Type B pancreatic cell (in vitro differentiated cells): ENCODE data around the gene RPL26. TPM values are rescaled to one million over a fixed set of nuclear protein-coding genes. Genes with fewer than 3 reads are reported as not detected.

Source experiments
- DNase-seq: peaks from one replicate; pipeline ENCODE4 v3.0.0; 2021; ENCODE audit warnings: mixed read lengths; ENCODE audit not compliant: unreplicated experiment; ENCODE audit errors: extremely low spot score
- H3K27ac Mint-ChIP-seq: 2 replicates; pipeline ENCODE4 v1.8.0; 2021; ENCODE audit warnings: mild to moderate bottlenecking, mixed read lengths
- H3K27me3 Mint-ChIP-seq: 2 replicates; pipeline ENCODE4 v1.8.0; 2021; ENCODE audit warnings: mixed read lengths
- H3K36me3 Mint-ChIP-seq: 2 replicates; pipeline ENCODE4 v1.8.0; 2021; ENCODE audit warnings: mixed read lengths
- H3K4me1 Mint-ChIP-seq: one replicate; pipeline ENCODE4 v1.8.0; 2021; ENCODE audit warnings: mixed read lengths; ENCODE audit not compliant: unreplicated experiment
- H3K4me3 Mint-ChIP-seq: 2 replicates; pipeline ENCODE4 v1.8.0; 2021; ENCODE audit warnings: mild to moderate bottlenecking, mixed read lengths
- H3K9me3 Mint-ChIP-seq: 2 replicates; pipeline ENCODE4 v1.8.0; 2021; ENCODE audit warnings: mixed read lengths
- total RNA-seq: library from RNA; stranded (reverse); gene quantifications from 2 replicates; pipeline ENCODE4 v1.2.1, GENCODE V29; 2021; ENCODE audit warnings: low replicate concordance
- TF ChIP-seq, protein P1 (sequence below): fragments of 200-600 bp; sonication (generic); conservative IDR thresholded peaks from 2 replicates; pipeline ENCODE4 v1.5.0; 2021; ENCODE audit warnings: antibody characterized with exemption, mild to moderate bottlenecking

Gene RPL26
- total RNA-seq, 1 donor from 2014 or later: 2,046 TPM

GRCh38 chr17:8339540-8339939 lies 43.5 kb downstream of the RPL26 start, which contains the start of gene ODF4:
Gene ODF4, plus strand, starts transcription at chr17:8339840. Its CDS starts 212 bp downstream, at chr17:8340052.
- peaks cover 10% of the 10 kb centered on the region for H3K27me3 Mint-ChIP-seq
- TF ChIP-seq, protein P1, sequence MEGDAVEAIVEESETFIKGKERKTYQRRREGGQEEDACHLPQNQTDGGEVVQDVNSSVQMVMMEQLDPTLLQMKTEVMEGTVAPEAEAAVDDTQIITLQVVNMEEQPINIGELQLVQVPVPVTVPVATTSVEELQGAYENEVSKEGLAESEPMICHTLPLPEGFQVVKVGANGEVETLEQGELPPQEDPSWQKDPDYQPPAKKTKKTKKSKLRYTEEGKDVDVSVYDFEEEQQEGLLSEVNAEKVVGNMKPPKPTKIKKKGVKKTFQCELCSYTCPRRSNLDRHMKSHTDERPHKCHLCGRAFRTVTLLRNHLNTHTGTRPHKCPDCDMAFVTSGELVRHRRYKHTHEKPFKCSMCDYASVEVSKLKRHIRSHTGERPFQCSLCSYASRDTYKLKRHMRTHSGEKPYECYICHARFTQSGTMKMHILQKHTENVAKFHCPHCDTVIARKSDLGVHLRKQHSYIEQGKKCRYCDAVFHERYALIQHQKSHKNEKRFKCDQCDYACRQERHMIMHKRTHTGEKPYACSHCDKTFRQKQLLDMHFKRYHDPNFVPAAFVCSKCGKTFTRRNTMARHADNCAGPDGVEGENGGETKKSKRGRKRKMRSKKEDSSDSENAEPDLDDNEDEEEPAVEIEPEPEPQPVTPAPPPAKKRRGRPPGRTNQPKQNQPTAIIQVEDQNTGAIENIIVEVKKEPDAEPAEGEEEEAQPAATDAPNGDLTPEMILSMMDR: no peak
- peaks cover 9% of the 10 kb centered on the region for H3K4me1 Mint-ChIP-seq
- DNase-seq: no peak
- no peaks in the 10 kb centered on the region for H3K9me3 Mint-ChIP-seq
- H3K27ac Mint-ChIP-seq: no peak within 1 kb of the TSS
- no peak within 1 kb of the TSS for H3K4me3 Mint-ChIP-seq
- no peaks in the 10 kb centered on the region for H3K36me3 Mint-ChIP-seq

GRCh38 chr17:8338753-8339140 lies 44.2 kb downstream of the RPL26 start:
- Mint-ChIP-seq H3K9me3 (no peaks in the 10 kb centered on the region), H3K4me3 (no peak overlapping the region), H3K27me3 (peaks cover 10% of the 10 kb centered on the region), H3K27ac (no peak overlapping the region), H3K36me3 (no peaks in the 10 kb centered on the region), H3K4me1 (peaks cover 9% of the 10 kb centered on the region)
- no peak for DNase-seq
- TF ChIP-seq, protein P1: no peak

- H3K27me3 Mint-ChIP-seq: peaks cover 10% of the 10 kb centered on the region
- DNase-seq: no peak
- H3K36me3 Mint-ChIP-seq: no peaks in the 10 kb centered on the region
- H3K9me3 Mint-ChIP-seq: no peaks in the 10 kb centered on the region
- peaks cover 9% of the 10 kb centered on the region for H3K4me1 Mint-ChIP-seq
- H3K4me3 Mint-ChIP-seq: no peak overlapping the region
- TF ChIP-seq, protein P1: no peak
- H3K27ac Mint-ChIP-seq: no peak overlapping the region
Measured at GRCh38 chr17:8337802-8338752, 44.9 kb downstream of the RPL26 start.

- Mint-ChIP-seq H3K27ac (no peak overlapping the region), H3K9me3 (no peaks in the 10 kb centered on the region), H3K4me1 (peaks cover 2% of the 10 kb centered on the region), H3K4me3 (no peak overlapping the region), H3K27me3 (peaks cover 11% of the 10 kb centered on the region), H3K36me3 (no peaks in the 10 kb centered on the region)
- no peak for DNase-seq
- TF ChIP-seq, protein P1: no peak
Measured at GRCh38 chr17:8333281-8333680, 49.7 kb downstream of the RPL26 start.

DNA sequence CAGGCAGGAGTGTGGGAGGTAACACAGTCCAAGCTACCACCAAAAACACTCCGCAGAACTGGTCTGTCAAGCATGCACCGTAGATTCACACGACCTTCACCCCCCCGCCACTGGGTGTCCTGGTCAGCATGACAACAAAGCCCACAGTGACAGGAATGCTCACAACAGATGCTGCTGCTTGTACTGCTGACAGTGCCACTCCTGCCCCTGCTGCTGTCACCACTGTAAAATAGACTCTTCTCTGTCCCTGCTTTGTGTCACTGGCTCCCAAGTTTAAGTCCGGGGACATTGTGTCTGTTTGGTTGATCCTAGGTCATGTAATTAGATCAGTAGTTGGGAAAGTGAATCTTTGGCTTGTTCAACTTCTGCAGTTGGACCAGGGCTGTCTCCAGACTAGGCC lies 50.3 kb downstream of the RPL26 start:
- Mint-ChIP-seq H3K27me3 (peaks cover 5% of the 10 kb centered on the region), H3K9me3 (no peaks in the 10 kb centered on the region), H3K4me1 (no peaks in the 10 kb centered on the region), H3K4me3 (no peak overlapping the region), H3K36me3 (no peaks in the 10 kb centered on the region), H3K27ac (no peak overlapping the region)
- TF ChIP-seq, protein P1: no peak
- no peak for DNase-seq
